SU-DHL-6 (cell line): ENCODE data around the gene LCP1.

Experiments used
- H2AFZ ChIP-seq: fragments of 200-600 bp; sonication (generic); 2 replicates; pipeline ENCODE4 v1.6.1; 2014; ENCODE audit warnings: low read depth, mild to moderate bottlenecking, moderate library complexity, mixed read lengths, antibody characterized with exemption, low read length; ENCODE audit not compliant: severe bottlenecking
- H3F3A ChIP-seq: fragments of 200-600 bp; shearing (Covaris generic); 2 replicates; pipeline ENCODE4 v1.6.0; 2016; ENCODE audit warnings: antibody characterized with exemption, mild to moderate bottlenecking; ENCODE audit not compliant: insufficient read depth
- H3K27ac ChIP-seq: fragments of 200-600 bp; sonication (generic); 2 replicates; pipeline ENCODE4 v1.5.1; 2016; ENCODE audit warnings: low read depth, mild to moderate bottlenecking, low read length, moderate library complexity, mixed read lengths
- H3K27me3 ChIP-seq: fragments of 200-600 bp; sonication (generic), shearing (Covaris generic); 2 replicates; pipeline ENCODE4 v1.6.0; 2014; ENCODE audit warnings: mild to moderate bottlenecking, low read length
- H3K36me3 ChIP-seq: fragments of 200-600 bp; sonication (generic); 2 replicates; pipeline ENCODE4 v1.6.1; 2014; ENCODE audit warnings: mild to moderate bottlenecking, low read length, mixed read lengths
- H3K4me2 ChIP-seq: fragments of 300-600, 200-600 bp; shearing (Covaris generic), sonication (generic); 2 replicates; pipeline ENCODE4 v1.6.0; 2014; ENCODE audit warnings: low read length, low read depth, mild to moderate bottlenecking; ENCODE audit not compliant: poor library complexity, severe bottlenecking
- H3K4me3 ChIP-seq: fragments of 200-600 bp; sonication (generic); 2 replicates; pipeline ENCODE4 v1.5.1; 2014; ENCODE audit warnings: antibody characterized with exemption, low read length, mild to moderate bottlenecking, mixed read lengths; ENCODE audit not compliant: insufficient read depth, poor library complexity, severe bottlenecking
- H3K79me2 ChIP-seq: fragments of 200-600 bp; sonication (generic); 2 replicates; pipeline ENCODE4 v1.6.1; 2014; ENCODE audit warnings: mild to moderate bottlenecking, low read length, moderate library complexity; ENCODE audit not compliant: insufficient read depth
- H3K9ac ChIP-seq: fragments of 200-600 bp; sonication (generic); 2 replicates; pipeline ENCODE4 v1.7.0; 2014; ENCODE audit warnings: mild to moderate bottlenecking, low read length
- H3K9me2 ChIP-seq: fragments of 200-600 bp; sonication (generic); replicated peaks from 2 replicates; pipeline ENCODE4 v1.6.1; 2014; ENCODE audit warnings: low read length; ENCODE audit not compliant: insufficient read depth
- H3K9me3 ChIP-seq: fragments of 200-600 bp; sonication (generic); 2 replicates; pipeline ENCODE4 v1.6.1; 2014; ENCODE audit warnings: low read length, mixed read lengths; ENCODE audit not compliant: insufficient read depth
- H4K20me1 ChIP-seq: fragments of 200-600 bp; sonication (generic); 2 replicates; pipeline ENCODE4 v1.6.1; 2014; ENCODE audit warnings: low read depth, mild to moderate bottlenecking, antibody characterized with exemption, low read length, moderate library complexity, mixed read lengths
- CTCF ChIP-seq: fragments of 200-600 bp; sonication (generic); IDR thresholded peaks from one replicate; pipeline ENCODE4 v1.5.1; 2017; ENCODE audit warnings: antibody characterized with exemption, mild to moderate bottlenecking, low read length, moderate library complexity; ENCODE audit not compliant: insufficient read depth, poor library complexity, severe bottlenecking
- EZH2phosphoT487 ChIP-seq: fragments of 200-600 bp; sonication (generic), shearing (Covaris generic); conservative IDR thresholded peaks from 2 replicates; pipeline ENCODE4 v1.6.1; 2018; ENCODE audit warnings: mild to moderate bottlenecking, antibody characterized with exemption, low read length, moderate library complexity, mixed read lengths

LCP1 gene

GRCh38 chr13:46132109-46132508 is 49.9 kb downstream of the LCP1 start:
- peaks cover 86% of the 10 kb centered on the region for H3K36me3 ChIP-seq
- H3K4me3 ChIP-seq: no peak overlapping the region
- H3F3A ChIP-seq: peaks cover 65% of the 10 kb centered on the region
- H3K79me2 ChIP-seq: no peaks in the 10 kb centered on the region
- no peaks in the 10 kb centered on the region for H3K9me3 ChIP-seq
- no peaks in the 10 kb centered on the region for H3K27me3 ChIP-seq
- H2AFZ ChIP-seq: no peak overlapping the region
- no peak overlapping the region for H3K4me2 ChIP-seq
- TF ChIP-seq EZH2phosphoT487 (no peak), CTCF (no peak)
- H3K27ac ChIP-seq: no peak overlapping the region
- H3K9ac ChIP-seq: no peak overlapping the region
- H4K20me1 ChIP-seq: peaks cover 26% of the 10 kb centered on the region; the same call in 1 of the 2 replicates
- H3K9me2 ChIP-seq: no peaks in the 10 kb centered on the region

- no peak overlapping the region for H3K9ac ChIP-seq
- no peaks in the 10 kb centered on the region for H3K9me2 ChIP-seq
- no peaks in the 10 kb centered on the region for H3K79me2 ChIP-seq
- H3K27ac ChIP-seq: no peak overlapping the region
- no peak overlapping the region for H3K4me2 ChIP-seq
- no peak for TF ChIP-seq EZH2phosphoT487
- no peak for TF ChIP-seq CTCF
- peaks cover 66% of the 10 kb centered on the region for H3F3A ChIP-seq
- no peaks in the 10 kb centered on the region for H3K9me3 ChIP-seq
- H3K4me3 ChIP-seq: no peak overlapping the region
- peaks cover 87% of the 10 kb centered on the region for H3K36me3 ChIP-seq
- no peaks in the 10 kb centered on the region for H3K27me3 ChIP-seq
- H2AFZ ChIP-seq: no peak overlapping the region
- peaks cover 27% of the 10 kb centered on the region; the same call in 1 of the 2 replicates for H4K20me1 ChIP-seq
Measured at GRCh38 chr13:46131705-46132104, 50.3 kb downstream of the LCP1 start.

GRCh38 chr13:46129955-46130618 is 51.9 kb downstream of the LCP1 start:
- H2AFZ ChIP-seq: no peak overlapping the region
- no peak overlapping the region for H3K27ac ChIP-seq
- H4K20me1 ChIP-seq: peaks cover 36% of the 10 kb centered on the region

More at GRCh38 chr13:46129955-46130618, 51.9 kb downstream of the LCP1 start:
- TF ChIP-seq EZH2phosphoT487: no peak
- TF ChIP-seq CTCF: no peak
- H3K36me3 ChIP-seq: peaks cover 78% of the 10 kb centered on the region
- no peaks in the 10 kb centered on the region for H3K79me2 ChIP-seq
- H3K9me2 ChIP-seq: no peaks in the 10 kb centered on the region
- H3K4me2 ChIP-seq: no peak overlapping the region
- H3K27me3 ChIP-seq: no peaks in the 10 kb centered on the region
- no peak overlapping the region for H3K9ac ChIP-seq
- peaks cover 76% of the 10 kb centered on the region for H3F3A ChIP-seq
- no peak overlapping the region for H3K4me3 ChIP-seq
- no peaks in the 10 kb centered on the region for H3K9me3 ChIP-seq
